Common myeloid progenitor, CD34-positive (primary cell): Measurements from ENCODE around the gene SLC15A3.

Source experiments
- CTCF ChIA-PET: fragments of 350-600 bp; sonication (Branson Sonifier 250); formaldehyde crosslinking; loops from one replicate; lab custom pipeline; 2021; ENCODE audit warnings: antibody characterized with exemption; lab: Charles Lee
- POLR2A ChIA-PET: fragments of 350-600 bp; sonication (Branson Sonifier 250); formaldehyde crosslinking; loops from one replicate; lab custom pipeline; 2021; ENCODE audit warnings: antibody characterized with exemption; lab: Charles Lee
- DNase-seq, 3 donors: peaks; one replicate each; pipeline versions ENCODE4 v3.0.0 to v3.0.0-alpha.2; 2013
- H3K27ac ChIP-seq, 2 experiments: 1 replicate in 1 of 2; 2 replicates in 1 of 2; pipeline ENCODE4 v1.7.0; 2013; ENCODE audit warnings: inconsistent platforms in 2 of 2, low read length in 2 of 2, mild to moderate bottlenecking in 2 of 2, low read depth in 1 of 2, moderate library complexity in 1 of 2; ENCODE audit not compliant: severe bottlenecking in 2 of 2, insufficient read depth in 1 of 2, poor library complexity in 1 of 2
- H3K27me3 ChIP-seq, 5 experiments: replicated peaks in 2 of 5; 1 replicate in 3 of 5; 2 replicates in 2 of 5; pipeline versions ENCODE4 v1.6.1 to v1.7.0; 2013; ENCODE audit warnings: low read length in 4 of 5, mild to moderate bottlenecking in 2 of 5, moderate library complexity in 2 of 5, inconsistent platforms in 1 of 5; ENCODE audit not compliant: insufficient read depth in 5 of 5, control insufficient read depth in 4 of 5
- H3K36me3 ChIP-seq, 4 experiments: 1 replicate in 2 of 4; 2 replicates in 2 of 4; pipeline versions ENCODE4 v1.6.1 to v1.7.0; 2013; ENCODE audit warnings: low read length in 3 of 4, control low read depth in 1 of 4, mild to moderate bottlenecking in 1 of 4; ENCODE audit not compliant: control insufficient read depth in 4 of 4, insufficient read depth in 4 of 4
- H3K4me1 ChIP-seq, 4 experiments: 1 replicate in 3 of 4; 2 replicates in 1 of 4; pipeline versions ENCODE4 v1.6.1 to v1.7.1; 2013; ENCODE audit warnings: low read length in 3 of 4, mild to moderate bottlenecking in 3 of 4, control low read depth in 1 of 4, inconsistent platforms in 1 of 4, moderate library complexity in 1 of 4; ENCODE audit not compliant: control insufficient read depth in 4 of 4, insufficient read depth in 4 of 4; ENCODE audit errors: control extremely low read depth in 1 of 4
- H3K4me3 ChIP-seq, 7 experiments: 1 replicate in 4 of 7; 2 replicates in 3 of 7; pipeline versions ENCODE4 v1.5.1 to v1.7.0; 2013; ENCODE audit warnings: mild to moderate bottlenecking in 7 of 7, low read length in 6 of 7, moderate library complexity in 6 of 7, inconsistent platforms in 2 of 7, low read depth in 2 of 7, control low read depth in 1 of 7; ENCODE audit not compliant: insufficient read depth in 4 of 7, control insufficient read depth in 1 of 7; ENCODE audit errors: extremely low read depth in 1 of 7
- H3K9me3 ChIP-seq, 5 experiments: 1 replicate in 4 of 5; 2 replicates in 1 of 5; pipeline versions ENCODE4 v1.6.1 to v1.7.1; 2013; ENCODE audit warnings: low read length in 4 of 5, mild to moderate bottlenecking in 2 of 5, inconsistent platforms in 1 of 5, low read depth in 1 of 5, moderate library complexity in 1 of 5; ENCODE audit not compliant: control insufficient read depth in 4 of 5, insufficient read depth in 2 of 5; ENCODE audit errors: control extremely low read depth in 1 of 5
- WGBS: methylation state at CpG from one replicate; pipeline ENCODE4 v1.1.5; 2013; ENCODE audit not compliant: insufficient coverage; 5-methylcytosine and 5-hydroxymethylcytosine counted together

The SLC15A3 gene

GRCh38 chr11:60923326-60923725, 28.6 kb downstream of the SLC15A3 start:
- Histone ChIP-seq H3K36me3 (peaks cover 18 to 44% (median 38%) of the 10 kb centered on the region in 4 experiments), H3K27me3 (peaks cover 0 to 50% (median 25%) of the 10 kb centered on the region in 5 experiments), H3K4me3 (no peak overlapping the region), H3K4me1 (peaks cover 2 to 28% (median 27%) of the 10 kb centered on the region in 4 experiments), H3K27ac (no peak overlapping the region), H3K9me3 (no peaks in the 10 kb centered on the region)
- ChIA-PET CTCF (interaction anchor here (0.8 to 1.3 kb wide), 2 partner anchors 18 to 161 kb away, joined by 3 to 4 read pairs; no protein-coding TSS in a partner anchor), POLR2A (interaction anchor here (1.1 kb wide), 1 partner anchor 10 kb away, joined by 3 read pairs; the partner anchor contains the start of gene TMEM109)
- no peak for DNase-seq
- 96% methylated on average over 4 of the region's 5 CpGs for WGBS

GRCh38 chr11:60922906-60923305, 29.1 kb downstream of the SLC15A3 start:
- ChIA-PET POLR2A (no interaction called here), CTCF (interaction anchor here (1.3 kb wide), 1 partner anchor 18 kb away, joined by 4 read pairs; no protein-coding TSS in a partner anchor)
- Histone ChIP-seq H3K27me3 (peaks cover 0 to 50% (median 25%) of the 10 kb centered on the region in 5 experiments), H3K36me3 (peaks cover 18 to 44% (median 38%) of the 10 kb centered on the region in 4 experiments), H3K4me1 (peaks cover 2 to 28% (median 27%) of the 10 kb centered on the region in 4 experiments), H3K4me3 (no peak overlapping the region), H3K27ac (no peak overlapping the region), H3K9me3 (no peaks in the 10 kb centered on the region)
- WGBS: 100% methylated on average over 5 of the region's 6 CpGs
- DNase-seq: no peak

GRCh38 chr11:60921777-60922335, 30.1 kb downstream of the SLC15A3 start:
- ChIA-PET POLR2A (no interaction called here), CTCF (interaction anchor here (1.4 to 4.2 kb wide), 3 partner anchors 18 to 208 kb away, joined by 3 to 12 read pairs (median 4); no protein-coding TSS in a partner anchor)
- H3K4me1 ChIP-seq: peaks cover 2 to 28% (median 27%) of the 10 kb centered on the region in 4 experiments
- no peaks in the 10 kb centered on the region for H3K9me3 ChIP-seq
- H3K27ac ChIP-seq: no peak overlapping the region
- peaks cover 18 to 49% (median 41%) of the 10 kb centered on the region in 4 experiments for H3K36me3 ChIP-seq
- peaks cover 0 to 45% (median 22%) of the 10 kb centered on the region in 5 experiments for H3K27me3 ChIP-seq
- H3K4me3 ChIP-seq: no peak overlapping the region
- WGBS: 96% methylated on average over 18 of the region's 23 CpGs
- no peak for DNase-seq

GRCh38 chr11:60921259-60921658, 30.7 kb downstream of the SLC15A3 start:
- Histone ChIP-seq H3K9me3 (no peaks in the 10 kb centered on the region), H3K27ac (no peak overlapping the region), H3K36me3 (peaks cover 18 to 50% (median 45%) of the 10 kb centered on the region in 4 experiments), H3K27me3 (peaks cover 0 to 39% (median 21%) of the 10 kb centered on the region in 5 experiments), H3K4me3 (no peak overlapping the region), H3K4me1 (peaks cover 2 to 33% (median 29%) of the 10 kb centered on the region in 4 experiments)
- ChIA-PET POLR2A (no interaction called here), CTCF (interaction anchor here (0.9 to 4.2 kb wide), 4 partner anchors 19 to 208 kb away, joined by 3 to 12 read pairs (median 4); no protein-coding TSS in a partner anchor)
- no peak for DNase-seq
- WGBS: 99% methylated on average over 11 of the region's 11 CpGs

GRCh38 chr11:60919956-60920355, 32.0 kb downstream of the SLC15A3 start:
- Histone ChIP-seq H3K4me3 (no peak overlapping the region), H3K27ac (no peak overlapping the region), H3K27me3 (peaks cover 0 to 26% (median 9%) of the 10 kb centered on the region in 5 experiments), H3K36me3 (peaks cover 18 to 50% (median 45%) of the 10 kb centered on the region in 4 experiments), H3K9me3 (no peaks in the 10 kb centered on the region), H3K4me1 (peaks cover 13 to 42% (median 38%) of the 10 kb centered on the region in 4 experiments)
- POLR2A ChIA-PET: no interaction called here
- DNase-seq: no peak
- CTCF ChIA-PET: interaction anchor here (0.9 to 4.2 kb wide), 3 partner anchors 11 to 209 kb away, joined by 3 to 12 read pairs (median 3); no protein-coding TSS in a partner anchor
- WGBS: 100% methylated on average over 2 of the region's 2 CpGs

- Histone ChIP-seq H3K4me3 (peak overlapping the region in 1 of 7 experiments; percentile 7), H3K4me1 (peaks cover 14 to 43% (median 38%) of the 10 kb centered on the region in 4 experiments), H3K9me3 (no peaks in the 10 kb centered on the region), H3K27ac (no peak overlapping the region), H3K36me3 (peaks cover 18 to 50% (median 45%) of the 10 kb centered on the region in 4 experiments), H3K27me3 (peaks cover 0 to 21% (median 6%) of the 10 kb centered on the region in 5 experiments)
- ChIA-PET POLR2A (no interaction called here), CTCF (interaction anchor here (0.9 to 4.2 kb wide), 5 partner anchors 10 to 209 kb away, joined by 3 to 12 read pairs (median 3); no protein-coding TSS in a partner anchor)
- WGBS: 17% methylated on average over 1 of the region's 1 CpG
- DNase-seq: peak in 2 of 3 donors; percentile 57 to 62
Measured at GRCh38 chr11:60919320-60919719, 32.7 kb downstream of the SLC15A3 start.

- no peak overlapping the region for H3K27ac ChIP-seq
- peaks cover 14 to 43% (median 37%) of the 10 kb centered on the region in 4 experiments for H3K4me1 ChIP-seq
- ChIA-PET CTCF (interaction anchor here (0.9 to 4.2 kb wide), 7 partner anchors 10 to 210 kb away, joined by 3 to 12 read pairs (median 3); no protein-coding TSS in a partner anchor), POLR2A (no interaction called here)
- DNase-seq: peak in 1 of 3 donors; percentile 9
- H3K27me3 ChIP-seq: peaks cover 0 to 17% (median 4%) of the 10 kb centered on the region in 5 experiments
- H3K36me3 ChIP-seq: peaks cover 18 to 50% (median 45%) of the 10 kb centered on the region in 4 experiments
- no peaks in the 10 kb centered on the region for H3K9me3 ChIP-seq
- WGBS: 93% methylated on average over 2 of the region's 2 CpGs
- no peak overlapping the region for H3K4me3 ChIP-seq
Measured at GRCh38 chr11:60918939-60919265, 33.1 kb downstream of the SLC15A3 start.
